HCEC 1CT (cell line): ENCODE results near the gene FOXN3.

ENCODE experiments used
- DNase-seq: peaks from one replicate; pipeline ENCODE4 v3.0.0-alpha.2; 2017

Gene FOXN3

GRCh38 chr14:89382901-89383845, 33.9 kb downstream of the FOXN3 start:
- no peak for DNase-seq

- DNase-seq: no peak
Observed at GRCh38 chr14:89382487-89382886, 34.5 kb downstream of the FOXN3 start.

GRCh38 chr14:89379891-89380820, 36.9 kb downstream of the FOXN3 start:
- DNase-seq: no peak

GRCh38 chr14:89379006-89379405, 38.0 kb downstream of the FOXN3 start:
- no peak for DNase-seq

GRCh38 chr14:89378119-89378518, 38.9 kb downstream of the FOXN3 start:
- peak; percentile 31 for DNase-seq

GRCh38 chr14:89377544-89377943, 39.5 kb downstream of the FOXN3 start:
- DNase-seq: no peak

- no peak for DNase-seq
Observed at GRCh38 chr14:89374908-89375307, 42.1 kb downstream of the FOXN3 start.

- DNase-seq: no peak
Observed at GRCh38 chr14:89373185-89373584, 43.8 kb downstream of the FOXN3 start.

GRCh38 chr14:89372512-89372883, 44.5 kb downstream of the FOXN3 start:
- no peak for DNase-seq

- DNase-seq: peak; percentile 34
Observed at GRCh38 chr14:89371585-89372511, 45.2 kb downstream of the FOXN3 start.

- DNase-seq: no peak
Observed at GRCh38 chr14:89370781-89371180, 46.3 kb downstream of the FOXN3 start.

GRCh38 chr14:89370381-89370780, 46.7 kb downstream of the FOXN3 start:
- no peak for DNase-seq

- DNase-seq: no peak
Observed at GRCh38 chr14:89369656-89370055, 47.4 kb downstream of the FOXN3 start.

GRCh38 chr14:89368490-89369477, 48.2 kb downstream of the FOXN3 start:
- no peak for DNase-seq

GRCh38 chr14:89367779-89368120, 49.3 kb downstream of the FOXN3 start:
- DNase-seq: no peak

- no peak for DNase-seq
Observed at GRCh38 chr14:89366864-89367778, 49.9 kb downstream of the FOXN3 start.

GRCh38 chr14:89365061-89365801, 51.8 kb downstream of the FOXN3 start:
- DNase-seq: no peak

- DNase-seq: no peak
Observed at GRCh38 chr14:89364316-89364715, 52.7 kb downstream of the FOXN3 start.

- DNase-seq: no peak
Observed at GRCh38 chr14:89360277-89360676, 56.8 kb downstream of the FOXN3 start.
